Measurements from ENCODE around the gene RNU6-1. TPM values are rescaled to one million over a fixed set of nuclear protein-coding genes. Genes with fewer than 3 reads are reported as not detected.

The RNU6-1 gene
- polyA plus RNA-seq, 3 donors = not detected

GRCh38 chr15:67809866-67810265 is 30.0 kb downstream of the RNU6-1 start:
- WGBS, 3 donors = 88 to 95% (median 92%) methylated on average over 6 of the region's 6 CpGs
- no peak overlapping the region for H3K27ac ChIP-seq (ENCODE audit: low read depth, low read length)

GRCh38 chr15:67809441-67809840 is 30.4 kb downstream of the RNU6-1 start:
- no peak overlapping the region for H3K27ac ChIP-seq (ENCODE audit: low read depth, low read length)
- 90 to 98% (median 93%) methylated on average over 5 of the region's 5 CpGs for WGBS, 3 donors

GRCh38 chr15:67808821-67809220 is 31.0 kb downstream of the RNU6-1 start:
- WGBS, 3 donors = 87 to 93% (median 93%) methylated on average over 7 of the region's 7 CpGs
- H3K27ac ChIP-seq (ENCODE audit: low read depth, low read length) = no peak overlapping the region

GRCh38 chr15:67807836-67808235 is 32.0 kb downstream of the RNU6-1 start:
- H3K27ac ChIP-seq (ENCODE audit: low read depth, low read length) = no peak overlapping the region
- 96 to 97% (median 96%) methylated on average over 7 of the region's 7 CpGs for WGBS, 3 donors

- WGBS, 3 donors = 93 to 98% (median 96%) methylated on average over 5 of the region's 5 CpGs
- H3K27ac ChIP-seq (ENCODE audit: low read depth, low read length) = no peak overlapping the region
Observed at GRCh38 chr15:67807141-67807540, 32.7 kb downstream of the RNU6-1 start.

GRCh38 chr15:67806536-67806935 is 33.3 kb downstream of the RNU6-1 start:
- WGBS, 3 donors = 95 to 97% (median 96%) methylated on average over 14 to 18 of the region's 18 CpGs
- no peak overlapping the region for H3K27ac ChIP-seq (ENCODE audit: low read depth, low read length)

- WGBS, 3 donors = 86 to 90% (median 89%) methylated on average over 16 of the region's 16 CpGs
Observed at GRCh38 chr15:67805666-67806516, 34.0 kb downstream of the RNU6-1 start.

GRCh38 chr15:67805008-67805665 is 34.7 kb downstream of the RNU6-1 start:
- no peak overlapping the region for H3K27ac ChIP-seq (ENCODE audit: low read depth, low read length)
- WGBS, 3 donors = 82 to 86% (median 83%) methylated on average over 17 of the region's 17 CpGs

More at GRCh38 chr15:67805666-67806516, 34.0 kb downstream of the RNU6-1 start:
- H3K27ac ChIP-seq (ENCODE audit: low read depth, low read length) = no peak overlapping the region

GRCh38 chr15:67803996-67804843 is 35.6 kb downstream of the RNU6-1 start:
- 79 to 82% (median 82%) methylated on average over 27 of the region's 27 CpGs for WGBS, 3 donors
- H3K27ac ChIP-seq (ENCODE audit: low read depth, low read length) = no peak overlapping the region

GRCh38 chr15:67803299-67803698 is 36.5 kb downstream of the RNU6-1 start:
- H3K27ac ChIP-seq (ENCODE audit: low read depth, low read length) = no peak overlapping the region
- WGBS, 3 donors = 68 to 81% (median 71%) methylated on average over 3 of the region's 3 CpGs

GRCh38 chr15:67801926-67802914 is 37.6 kb downstream of the RNU6-1 start:
- no peak overlapping the region for H3K27ac ChIP-seq (ENCODE audit: low read depth, low read length)
- 86 to 90% (median 89%) methylated on average over 19 of the region's 19 CpGs for WGBS, 3 donors

- H3K27ac ChIP-seq (ENCODE audit: low read depth, low read length) = no peak overlapping the region
- WGBS, 3 donors = 96 to 100% (median 100%) methylated on average over 2 of the region's 2 CpGs
Observed at GRCh38 chr15:67801142-67801541, 38.7 kb downstream of the RNU6-1 start.

- H3K27ac ChIP-seq (ENCODE audit: low read depth, low read length) = no peak overlapping the region
- WGBS, 3 donors = 59 to 85% (median 70%) methylated on average over 6 of the region's 6 CpGs
Observed at GRCh38 chr15:67799801-67800205, 40.0 kb downstream of the RNU6-1 start.

- no peak overlapping the region for H3K27ac ChIP-seq (ENCODE audit: low read depth, low read length)
Observed at GRCh38 chr15:67796196-67797127, 43.4 kb downstream of the RNU6-1 start.

GRCh38 chr15:67794832-67795574 is 44.8 kb downstream of the RNU6-1 start:
- no peak overlapping the region for H3K27ac ChIP-seq (ENCODE audit: low read depth, low read length)
- WGBS, 3 donors = 91 to 98% (median 96%) methylated on average over 4 of the region's 4 CpGs

More at GRCh38 chr15:67796196-67797127, 43.4 kb downstream of the RNU6-1 start:
- whole genome bisulfite sequencing, 3 donors = 57 to 80% (median 68%) methylated on average over 4 of the region's 4 CpGs
